Endothelial cell of umbilical vein (primary cell): Measurements from ENCODE around the gene SYNE1. TPM values are rescaled to one million over a fixed set of nuclear protein-coding genes. Genes with fewer than 3 reads are reported as not detected.

Source experiments
- BruUV-seq: library from RNA; stranded (reverse); fragments of 400-500 nt; replicated peaks from 2 replicates; lab custom pipeline; 2021; lab: Mats Ljungman, UMichigan
- CTCF ChIA-PET: fragments of 300-600, 350-600 bp; sonication (Branson Sonifier 250); formaldehyde crosslinking; loops from one replicate; lab custom pipeline; 2021; ENCODE audit warnings: antibody characterized with exemption, inconsistent platforms; lab: Charles Lee
- POLR2A ChIA-PET: fragments of 300-600, 350-600 bp; sonication (Branson Sonifier 250); formaldehyde crosslinking; loops from one replicate; lab custom pipeline; 2021; ENCODE audit warnings: antibody characterized with exemption, inconsistent platforms; lab: Charles Lee
- DNase-seq: peaks from one replicate; pipeline ENCODE4 v3.0.0-alpha.2; 2011; ENCODE audit warnings: low read depth, low spot score
- FAIRE-seq: peaks from 2 replicates; lab custom pipeline; 2011; peaks lifted over from hg19 to GRCh38; lab: Jason Lieb, UNC
- H2AFZ ChIP-seq: 2 replicates; pipeline ENCODE4 v1.6.0; 2012; ENCODE audit warnings: low read depth, low read length, control low read depth, inconsistent platforms
- H3K27ac ChIP-seq: 2 replicates; pipeline ENCODE4 v1.5.1; 2011; ENCODE audit warnings: low read depth, mild to moderate bottlenecking, control low read depth, low read length, moderate library complexity; ENCODE audit not compliant: insufficient read depth
- H3K27me3 ChIP-seq, 2 experiments: 2 replicates each; pipeline versions ENCODE4 v1.6.0 to v1.6.1; 2011; ENCODE audit warnings: low read length in 2 of 2, mixed read lengths in 1 of 2; ENCODE audit not compliant: control insufficient read depth in 2 of 2, insufficient read depth in 2 of 2
- H3K36me3 ChIP-seq, 2 experiments: 2 replicates in 1 of 2; 3 replicates in 1 of 2; pipeline ENCODE4 v1.5.1; 2011; ENCODE audit warnings: low read length in 2 of 2, mild to moderate bottlenecking in 1 of 2, moderate library complexity in 1 of 2; ENCODE audit not compliant: control insufficient read depth in 2 of 2, insufficient read depth in 2 of 2; ENCODE audit errors: extremely low read depth in 1 of 2
- H3K4me1 ChIP-seq: 3 replicates; pipeline ENCODE4 v1.5.1; 2011; ENCODE audit warnings: mild to moderate bottlenecking, low read length; ENCODE audit not compliant: control insufficient read depth, insufficient read depth; ENCODE audit errors: extremely low read depth
- H3K4me2 ChIP-seq: 2 replicates; pipeline ENCODE4 v1.6.1; 2011; ENCODE audit warnings: low read length, control low read depth, mixed read lengths; ENCODE audit not compliant: insufficient read depth
- H3K4me3 ChIP-seq, 3 experiments: fragments of 200-600 bp in 1 of 3; sonication (generic), shearing (Covaris generic) in 1 of 3; replicated peaks in 1 of 3; 2 replicates each; pipeline ENCODE4 v1.5.1; 2011 to 2016; ENCODE audit warnings: control low read depth in 3 of 3, low read length in 3 of 3, mild to moderate bottlenecking in 2 of 3, inconsistent platforms in 1 of 3, low read depth in 1 of 3, moderate library complexity in 1 of 3; ENCODE audit not compliant: insufficient read depth in 1 of 3
- H3K79me2 ChIP-seq: 2 replicates; pipeline ENCODE4 v1.6.0; 2012; ENCODE audit warnings: low read length, inconsistent platforms; ENCODE audit not compliant: control insufficient read depth, insufficient read depth
- H3K9ac ChIP-seq: replicated peaks from 2 replicates; pipeline ENCODE3; 2011; ENCODE audit warnings: low read length, control low read depth; ENCODE audit not compliant: insufficient read depth; ENCODE audit errors: extremely low read depth
- H3K9me1 ChIP-seq: replicated peaks from 3 replicates; pipeline ENCODE4 v1.6.0; 2011; ENCODE audit warnings: mild to moderate bottlenecking, low read length; ENCODE audit not compliant: control insufficient read depth, insufficient read depth; ENCODE audit errors: extremely low read depth
- H3K9me3 ChIP-seq: replicated peaks from 2 replicates; pipeline ENCODE4 v1.5.1; 2012; ENCODE audit warnings: low read length, inconsistent platforms; ENCODE audit not compliant: control insufficient read depth, insufficient read depth
- H4K20me1 ChIP-seq: replicated peaks from 2 replicates; pipeline ENCODE3; 2011; ENCODE audit warnings: mild to moderate bottlenecking, low read length; ENCODE audit not compliant: control insufficient read depth, insufficient read depth; ENCODE audit errors: extremely low read depth
- EZH2 ChIP-seq: IDR thresholded peaks from 2 replicates; pipeline ENCODE4 v1.6.1; 2012; ENCODE audit warnings: borderline replicate concordance, low read depth, mild to moderate bottlenecking, moderate library complexity, low read length, inconsistent platforms; ENCODE audit not compliant: severe bottlenecking
- FOS ChIP-seq: IDR thresholded peaks from 2 replicates; pipeline ENCODE4 v1.6.1; 2011; ENCODE audit warnings: mild to moderate bottlenecking, low read length, moderate library complexity, borderline replicate concordance; ENCODE audit not compliant: insufficient read depth
- GATA2 ChIP-seq: IDR thresholded peaks from 2 replicates; pipeline ENCODE4 v1.7.0; 2011; ENCODE audit warnings: low read depth, mild to moderate bottlenecking, moderate library complexity, mixed read lengths, low read length; ENCODE audit not compliant: insufficient read length, insufficient read depth
- JUN ChIP-seq: IDR thresholded peaks from 2 replicates; pipeline ENCODE4 v1.6.1; 2011; ENCODE audit warnings: borderline replicate concordance, low read depth; ENCODE audit not compliant: insufficient read length, insufficient read depth
- MYC ChIP-seq: IDR thresholded peaks from one replicate; pipeline ENCODE4 v1.6.1; 2011; ENCODE audit warnings: mild to moderate bottlenecking, low read depth, low read length
- POLR2A ChIP-seq: IDR thresholded peaks from 2 replicates; pipeline ENCODE4 v1.6.1; 2012; ENCODE audit warnings: low read depth, mild to moderate bottlenecking, control low read depth, low read length
- POLR2AphosphoS5 ChIP-seq: IDR thresholded peaks from 2 replicates; pipeline ENCODE4 v1.6.1; 2012; ENCODE audit warnings: low read depth, mild to moderate bottlenecking, control low read depth, low read length, moderate library complexity; ENCODE audit not compliant: insufficient read depth
- dilution Hi-C: fragments of 300-500 bp; cut with MboI; formaldehyde crosslinking; loops from one replicate; pipeline ENCODE4 v1.15.0; 2019; ENCODE audit warnings: low sequenced_read_pairs; ENCODE audit not compliant: extremely low pct_ligation_motif_present
- intact Hi-C: fragments of 100-400 bp; cut with micrococcal nuclease; formaldehyde crosslinking; loops from one replicate; pipeline ENCODE4 v1.10.0; 2022
- polyA plus RNA-seq, 4 experiments: library from polyadenylated mRNA; depleted of rRNA in 3 of 4; stranded (reverse) in 3 of 4; unstranded in 1 of 4; fragments of >200 nt; gene quantifications; 2 replicates each; pipeline versions ENCODE4 v1.2.1 to v1.2.3, GENCODE V29; 2011 to 2012; ENCODE audit warnings: missing spikeins in 1 of 4
- total RNA-seq: library from RNA; stranded (reverse); gene quantifications from 2 replicates; pipeline ENCODE4 v1.2.3, GENCODE V29; 2021
- TF ChIP-seq, protein P1 (sequence below): IDR thresholded peaks from 2 replicates; pipeline ENCODE4 v1.6.1; 2011; ENCODE audit not compliant: insufficient read depth, insufficient read length
- TF ChIP-seq, protein P2 (sequence below), 2 donors: IDR thresholded peaks; 1 replicate in 1 of 2; 2 replicates in 1 of 2; pipeline ENCODE4 v1.5.1; 2011; ENCODE audit warnings: low read length in 2 of 2, mild to moderate bottlenecking in 2 of 2, moderate library complexity in 2 of 2, control low read depth in 1 of 2, inconsistent platforms in 1 of 2, low read depth in 1 of 2; ENCODE audit not compliant: insufficient read depth in 1 of 2; ENCODE audit errors: extremely low read depth in 1 of 2

Gene SYNE1
- total and polyA plus RNA-seq, 2 donors (not counting 3 experiments of a cell fraction or from before 2014, with no cell fraction given): 26.5 to 52.3 TPM

DNA sequence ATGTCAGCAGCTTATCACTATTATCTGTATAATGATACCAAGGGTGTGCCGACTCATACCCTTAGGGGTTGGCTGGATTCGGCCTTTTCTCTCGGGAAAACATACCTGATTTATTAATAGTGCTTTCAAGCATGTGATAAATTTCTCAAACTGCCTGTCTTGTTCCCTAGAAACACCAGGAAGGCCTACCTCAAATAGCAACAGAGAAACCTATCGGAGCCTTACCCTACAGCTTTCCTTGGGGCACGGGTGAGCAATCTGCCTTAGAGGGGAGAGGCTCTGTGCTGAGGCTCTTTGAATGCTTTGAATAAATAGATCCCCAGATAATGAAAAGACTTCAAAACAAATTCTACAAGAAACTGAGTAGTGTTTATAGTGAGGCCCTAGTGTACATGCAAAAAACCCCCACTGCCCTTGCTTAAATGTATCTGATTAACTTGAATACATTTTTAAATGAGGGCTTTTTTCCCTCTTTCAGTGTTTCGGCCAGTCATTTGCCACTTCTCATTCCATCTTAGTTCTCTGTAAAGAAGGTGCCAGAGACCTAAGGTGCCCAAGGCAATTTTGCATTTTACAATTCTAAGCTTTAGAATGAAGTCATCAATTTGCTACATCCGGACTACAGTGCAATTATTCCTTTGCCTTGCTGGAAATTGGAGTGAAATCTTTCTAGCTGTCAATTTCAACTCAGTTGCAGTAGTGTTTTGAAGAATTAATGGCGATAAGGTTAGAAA, 509.6 kb downstream of the SYNE1 start:
- no peaks in the 10 kb centered on the region for H3K27me3 ChIP-seq
- H3K36me3 ChIP-seq: peaks cover 0 to 4% of the 10 kb centered on the region in 2 experiments
- FAIRE-seq: no peak
- intact Hi-C loops (loop anchor here (5.0 kb wide), 1 partner anchor 145 kb away; no protein-coding TSS in a partner anchor), dilution Hi-C loops (no loop called here)
- no peak overlapping the region for H3K4me3 ChIP-seq
- no peak for DNase-seq
- no peaks in the 10 kb centered on the region for H4K20me1 ChIP-seq
- TF ChIP-seq, protein P1, sequence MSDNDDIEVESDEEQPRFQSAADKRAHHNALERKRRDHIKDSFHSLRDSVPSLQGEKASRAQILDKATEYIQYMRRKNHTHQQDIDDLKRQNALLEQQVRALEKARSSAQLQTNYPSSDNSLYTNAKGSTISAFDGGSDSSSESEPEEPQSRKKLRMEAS: no peak
- TF ChIP-seq EZH2 (no peak), POLR2A (no peak), JUN (no peak), MYC (no peak), POLR2AphosphoS5 (no peak), FOS (no peak), GATA2 (no peak)
- TF ChIP-seq, protein P2, sequence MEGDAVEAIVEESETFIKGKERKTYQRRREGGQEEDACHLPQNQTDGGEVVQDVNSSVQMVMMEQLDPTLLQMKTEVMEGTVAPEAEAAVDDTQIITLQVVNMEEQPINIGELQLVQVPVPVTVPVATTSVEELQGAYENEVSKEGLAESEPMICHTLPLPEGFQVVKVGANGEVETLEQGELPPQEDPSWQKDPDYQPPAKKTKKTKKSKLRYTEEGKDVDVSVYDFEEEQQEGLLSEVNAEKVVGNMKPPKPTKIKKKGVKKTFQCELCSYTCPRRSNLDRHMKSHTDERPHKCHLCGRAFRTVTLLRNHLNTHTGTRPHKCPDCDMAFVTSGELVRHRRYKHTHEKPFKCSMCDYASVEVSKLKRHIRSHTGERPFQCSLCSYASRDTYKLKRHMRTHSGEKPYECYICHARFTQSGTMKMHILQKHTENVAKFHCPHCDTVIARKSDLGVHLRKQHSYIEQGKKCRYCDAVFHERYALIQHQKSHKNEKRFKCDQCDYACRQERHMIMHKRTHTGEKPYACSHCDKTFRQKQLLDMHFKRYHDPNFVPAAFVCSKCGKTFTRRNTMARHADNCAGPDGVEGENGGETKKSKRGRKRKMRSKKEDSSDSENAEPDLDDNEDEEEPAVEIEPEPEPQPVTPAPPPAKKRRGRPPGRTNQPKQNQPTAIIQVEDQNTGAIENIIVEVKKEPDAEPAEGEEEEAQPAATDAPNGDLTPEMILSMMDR (IDR thresholded peaks at IDR 0.05; ENCODE audit: extremely low read depth in 1 of 2, insufficient read depth in 1 of 2, low read depth in 1 of 2, low read length in 2 of 2): no peak
- ChIA-PET CTCF (interaction anchor here (1.3 to 5.3 kb wide), 2 partner anchors 17 to 362 kb away, joined by 3 to 178 read pairs; no protein-coding TSS in a partner anchor), POLR2A (no interaction called here)
- no peaks in the 10 kb centered on the region for H3K79me2 ChIP-seq
- H3K4me1 ChIP-seq: peaks cover 14% of the 10 kb centered on the region
- no peak overlapping the region for H2AFZ ChIP-seq
- no peaks in the 10 kb centered on the region for H3K9me3 ChIP-seq
- no peak overlapping the region for H3K27ac ChIP-seq
- BruUV-seq: no TSS peak
- no peak overlapping the region for H3K9ac ChIP-seq
- H3K4me2 ChIP-seq: no peak overlapping the region
- no peaks in the 10 kb centered on the region for H3K9me1 ChIP-seq
